Measurements from ENCODE around the gene PRTN3. TPM values are rescaled to one million over a fixed set of nuclear protein-coding genes. Genes with fewer than 3 reads are reported as not detected.
A peak's percentile ranks its signal among the peaks of the same experiment; 100 is the strongest.

The PRTN3 gene
- total and polyA plus RNA-seq, 5 donors from 2014 or later = not detected

- no peak overlapping the region for H3K4me3 Mint-ChIP-seq
- H3K27ac Mint-ChIP-seq = no peak overlapping the region
- Histone ChIP-seq H3K9me3 (ENCODE audit: control insufficient read depth in 2 of 2, low read length in 2 of 2) (no peaks in the 10 kb centered on the region), H3K36me3 (ENCODE audit: control insufficient read depth, insufficient read depth, low read length) (peaks cover 54% of the 10 kb centered on the region), H3K4me3 (ENCODE audit: low read depth, low read length) (no peak overlapping the region), H3K27me3 (ENCODE audit: control insufficient read depth, insufficient read depth, low read length) (no peaks in the 10 kb centered on the region), H3K27ac (ENCODE audit: insufficient read depth, low read length, poor library complexity, severe bottlenecking) (no peak overlapping the region), H3K4me1 (ENCODE audit: control insufficient read depth, insufficient read depth, low read length, poor library complexity, severe bottlenecking) (no peaks in the 10 kb centered on the region)
- H3K27me3 Mint-ChIP-seq = no peaks in the 10 kb centered on the region
- H3K4me1 Mint-ChIP-seq = peaks cover 0 to 11% (median 3%) of the 10 kb centered on the region in 4 donors
- ATAC-seq (ENCODE audit: low read depth in 2 of 2) (no peak), DNase-seq (no peak)
- H3K36me3 Mint-ChIP-seq = peaks cover 14% of the 10 kb centered on the region
- H3K9me3 Mint-ChIP-seq = peaks cover 0 to 2% (median 0%) of the 10 kb centered on the region in 7 donors
These were observed 29.8 kb upstream of the PRTN3 start for GRCh38 chr19:810883-811489.

GRCh38 chr19:811506-812048 lies 29.2 kb upstream of the PRTN3 start:
- Histone ChIP-seq H3K27me3 (ENCODE audit: control insufficient read depth, insufficient read depth, low read length) (no peaks in the 10 kb centered on the region), H3K27ac (ENCODE audit: insufficient read depth, low read length, poor library complexity, severe bottlenecking) (no peak overlapping the region), H3K9me3 (ENCODE audit: control insufficient read depth in 2 of 2, low read length in 2 of 2) (no peaks in the 10 kb centered on the region), H3K4me1 (ENCODE audit: control insufficient read depth, insufficient read depth, low read length, poor library complexity, severe bottlenecking) (no peaks in the 10 kb centered on the region), H3K36me3 (ENCODE audit: control insufficient read depth, insufficient read depth, low read length) (peaks cover 52% of the 10 kb centered on the region), H3K4me3 (ENCODE audit: low read depth, low read length) (no peak overlapping the region)
- Mint-ChIP-seq H3K27me3 (no peaks in the 10 kb centered on the region), H3K4me1 (peaks cover 0 to 14% (median 3%) of the 10 kb centered on the region in 4 donors), H3K27ac (no peak overlapping the region), H3K9me3 (peaks cover 0 to 2% (median 0%) of the 10 kb centered on the region in 7 donors), H3K4me3 (peak overlapping the region in 1 of 4 donors; percentile 44), H3K36me3 (peaks cover 19% of the 10 kb centered on the region)
- ATAC-seq (ENCODE audit: low read depth in 2 of 2) (no peak), DNase-seq (no peak)

- no peak overlapping the region for H3K4me3 ChIP-seq (ENCODE audit: low read depth, low read length)
- ATAC-seq (ENCODE audit: low read depth in 2 of 2) = no peak
- H3K36me3 ChIP-seq (ENCODE audit: control insufficient read depth, insufficient read depth, low read length) = peaks cover 46% of the 10 kb centered on the region
- Mint-ChIP-seq H3K27me3 (no peaks in the 10 kb centered on the region), H3K4me1 (peaks cover 0 to 11% (median 2%) of the 10 kb centered on the region in 4 donors), H3K4me3 (peak overlapping the region in 1 of 4 donors; percentile 44), H3K9me3 (peaks cover 0 to 2% (median 0%) of the 10 kb centered on the region in 7 donors), H3K27ac (no peak overlapping the region), H3K36me3 (peaks cover 17% of the 10 kb centered on the region)
- H3K9me3 ChIP-seq (ENCODE audit: control insufficient read depth in 2 of 2, low read length in 2 of 2) = no peaks in the 10 kb centered on the region
- H3K27ac ChIP-seq (ENCODE audit: insufficient read depth, low read length, poor library complexity, severe bottlenecking) = no peak overlapping the region
- no peaks in the 10 kb centered on the region for H3K4me1 ChIP-seq (ENCODE audit: control insufficient read depth, insufficient read depth, low read length, poor library complexity, severe bottlenecking)
- DNase-seq = no peak
- no peaks in the 10 kb centered on the region for H3K27me3 ChIP-seq (ENCODE audit: control insufficient read depth, insufficient read depth, low read length)
These were observed 28.6 kb upstream of the PRTN3 start for GRCh38 chr19:812049-812746.

GRCh38 chr19:812747-813218 lies 28.0 kb upstream of the PRTN3 start:
- Histone ChIP-seq H3K27ac (ENCODE audit: insufficient read depth, low read length, poor library complexity, severe bottlenecking) (no peak overlapping the region), H3K4me3 (ENCODE audit: low read depth, low read length) (no peak overlapping the region), H3K36me3 (ENCODE audit: control insufficient read depth, insufficient read depth, low read length) (peaks cover 40% of the 10 kb centered on the region), H3K9me3 (ENCODE audit: control insufficient read depth in 2 of 2, low read length in 2 of 2) (no peaks in the 10 kb centered on the region), H3K4me1 (ENCODE audit: control insufficient read depth, insufficient read depth, low read length, poor library complexity, severe bottlenecking) (no peaks in the 10 kb centered on the region), H3K27me3 (ENCODE audit: control insufficient read depth, insufficient read depth, low read length) (no peaks in the 10 kb centered on the region)
- Mint-ChIP-seq H3K4me3 (no peak overlapping the region), H3K9me3 (peaks cover 0 to 2% (median 0%) of the 10 kb centered on the region in 7 donors), H3K4me1 (peaks cover 0 to 5% (median 0%) of the 10 kb centered on the region in 4 donors), H3K27ac (no peak overlapping the region), H3K36me3 (peaks cover 11% of the 10 kb centered on the region), H3K27me3 (no peaks in the 10 kb centered on the region)
- DNase-seq = no peak
- no peak for ATAC-seq (ENCODE audit: low read depth in 2 of 2)

- Histone ChIP-seq H3K4me3 (ENCODE audit: low read depth, low read length) (no peak overlapping the region), H3K36me3 (ENCODE audit: control insufficient read depth, insufficient read depth, low read length) (peaks cover 35% of the 10 kb centered on the region), H3K27me3 (ENCODE audit: control insufficient read depth, insufficient read depth, low read length) (no peaks in the 10 kb centered on the region), H3K9me3 (ENCODE audit: control insufficient read depth in 2 of 2, low read length in 2 of 2) (no peaks in the 10 kb centered on the region), H3K4me1 (ENCODE audit: control insufficient read depth, insufficient read depth, low read length, poor library complexity, severe bottlenecking) (no peaks in the 10 kb centered on the region), H3K27ac (ENCODE audit: insufficient read depth, low read length, poor library complexity, severe bottlenecking) (no peak overlapping the region)
- Mint-ChIP-seq H3K36me3 (peaks cover 8% of the 10 kb centered on the region), H3K4me3 (no peak overlapping the region), H3K27ac (no peak overlapping the region), H3K4me1 (peaks cover 0 to 2% (median 0%) of the 10 kb centered on the region in 4 donors), H3K27me3 (no peaks in the 10 kb centered on the region), H3K9me3 (peaks cover 0 to 2% (median 0%) of the 10 kb centered on the region in 7 donors)
- ATAC-seq (ENCODE audit: low read depth in 2 of 2) (no peak), DNase-seq (no peak)
These were observed 27.3 kb upstream of the PRTN3 start for GRCh38 chr19:813219-814151.

- H3K4me3 ChIP-seq (ENCODE audit: low read depth, low read length) = no peak overlapping the region
- Mint-ChIP-seq H3K4me3 (no peak overlapping the region), H3K27ac (no peak overlapping the region), H3K4me1 (peaks cover 0 to 2% (median 0%) of the 10 kb centered on the region in 4 donors), H3K9me3 (peaks cover 0 to 2% (median 0%) of the 10 kb centered on the region in 7 donors), H3K27me3 (no peaks in the 10 kb centered on the region), H3K36me3 (peaks cover 8% of the 10 kb centered on the region)
- H3K27me3 ChIP-seq (ENCODE audit: control insufficient read depth, insufficient read depth, low read length) = no peaks in the 10 kb centered on the region
- no peaks in the 10 kb centered on the region for H3K9me3 ChIP-seq (ENCODE audit: control insufficient read depth in 2 of 2, low read length in 2 of 2)
- H3K27ac ChIP-seq (ENCODE audit: insufficient read depth, low read length, poor library complexity, severe bottlenecking) = no peak overlapping the region
- DNase-seq (no peak), ATAC-seq (ENCODE audit: low read depth in 2 of 2) (no peak)
- no peaks in the 10 kb centered on the region for H3K4me1 ChIP-seq (ENCODE audit: control insufficient read depth, insufficient read depth, low read length, poor library complexity, severe bottlenecking)
- H3K36me3 ChIP-seq (ENCODE audit: control insufficient read depth, insufficient read depth, low read length) = peaks cover 27% of the 10 kb centered on the region
These were observed 26.4 kb upstream of the PRTN3 start for GRCh38 chr19:814152-815078.
